ENCODE results near the gene PKMYT1.

DNA sequence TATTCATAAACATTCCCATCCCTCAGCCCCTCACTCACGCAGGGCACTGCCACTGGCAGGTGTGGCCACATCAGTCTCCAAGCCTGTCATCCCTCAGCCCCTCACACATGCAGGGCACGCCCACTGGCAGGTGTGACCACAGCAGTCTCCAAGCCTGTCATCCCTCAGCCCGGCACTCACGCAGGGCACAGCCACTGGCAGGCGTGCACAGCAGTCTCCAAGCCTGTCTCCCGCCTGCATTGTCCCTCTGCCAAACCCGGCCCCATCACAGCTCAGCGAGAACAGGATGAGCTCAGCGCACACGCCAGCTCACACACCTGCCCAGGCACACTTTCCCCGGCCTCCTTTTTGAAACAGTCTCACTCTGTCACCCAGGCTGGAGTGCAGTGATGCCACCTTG is 27.6 kb downstream of the PKMYT1 start:
- TF ChIP-seq, protein P1, sequence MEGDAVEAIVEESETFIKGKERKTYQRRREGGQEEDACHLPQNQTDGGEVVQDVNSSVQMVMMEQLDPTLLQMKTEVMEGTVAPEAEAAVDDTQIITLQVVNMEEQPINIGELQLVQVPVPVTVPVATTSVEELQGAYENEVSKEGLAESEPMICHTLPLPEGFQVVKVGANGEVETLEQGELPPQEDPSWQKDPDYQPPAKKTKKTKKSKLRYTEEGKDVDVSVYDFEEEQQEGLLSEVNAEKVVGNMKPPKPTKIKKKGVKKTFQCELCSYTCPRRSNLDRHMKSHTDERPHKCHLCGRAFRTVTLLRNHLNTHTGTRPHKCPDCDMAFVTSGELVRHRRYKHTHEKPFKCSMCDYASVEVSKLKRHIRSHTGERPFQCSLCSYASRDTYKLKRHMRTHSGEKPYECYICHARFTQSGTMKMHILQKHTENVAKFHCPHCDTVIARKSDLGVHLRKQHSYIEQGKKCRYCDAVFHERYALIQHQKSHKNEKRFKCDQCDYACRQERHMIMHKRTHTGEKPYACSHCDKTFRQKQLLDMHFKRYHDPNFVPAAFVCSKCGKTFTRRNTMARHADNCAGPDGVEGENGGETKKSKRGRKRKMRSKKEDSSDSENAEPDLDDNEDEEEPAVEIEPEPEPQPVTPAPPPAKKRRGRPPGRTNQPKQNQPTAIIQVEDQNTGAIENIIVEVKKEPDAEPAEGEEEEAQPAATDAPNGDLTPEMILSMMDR (IDR thresholded peaks at IDR 0.05; ENCODE audit: poor library complexity), result no peak
- TF ChIP-seq EZH2phosphoT487 (IDR thresholded peaks at IDR 0.05; ENCODE audit: low read depth, severe bottlenecking, unreplicated experiment), result no peak
- TF ChIP-seq EZH2 (IDR thresholded peaks at IDR 0.05; ENCODE audit: borderline replicate concordance), result no peak

Measured in hepatocyte (in vitro differentiated cells).